A549 (cell line): ENCODE measurements around the gene TOP3A. TPM values are rescaled to one million over a fixed set of nuclear protein-coding genes. Genes with fewer than 3 reads are reported as not detected.

Source experiments
- ATAC-seq, 2 experiments: fragments of 200-7000 bp in 1 of 2; fragments of >200 bp in 1 of 2; cut with Nextera tagmentation in 1 of 2; cut with Tn5 transposase in 1 of 2; 3 replicates each; pipeline versions ENCODE4 v1.8.0 to v1.9.1; 2018 to 2020; ENCODE audit warnings: mild to moderate bottlenecking in 1 of 2, moderate library complexity in 1 of 2
- CTCF ChIA-PET: fragments of 300-600 bp; sonication (Branson Sonifier 250); formaldehyde crosslinking; extraction: SDS; loops from one replicate; lab custom pipeline; 2021; ENCODE audit warnings: antibody characterized with exemption, inconsistent platforms; lab: Yijun Ruan, JAX
- POLR2A ChIA-PET: fragments of 350-600 bp; formaldehyde crosslinking; extraction: SDS; loops from one replicate; lab custom pipeline; 2021; ENCODE audit warnings: antibody characterized with exemption, inconsistent platforms; lab: Yijun Ruan, JAX
- DNase-seq, 2 experiments: peaks; one replicate each; pipeline versions ENCODE4 v3.0.0 to v3.0.0-alpha.2; 2011 to 2016; ENCODE audit warnings: low read depth in 1 of 2, low spot score in 1 of 2
- FAIRE-seq: peaks from 2 replicates; lab custom pipeline; 2011; peaks lifted over from hg19 to GRCh38; lab: Jason Lieb, UNC
- H3K27ac ChIP-seq, 2 experiments: fragments of >200 bp; sonication (Bioruptor Twin); formaldehyde crosslinking; 3 replicates each; pipeline ENCODE4 v1.5.1; 2016 to 2017
- H3K4me1 ChIP-seq: fragments of >200 bp; sonication (Bioruptor Twin); formaldehyde crosslinking; 3 replicates; pipeline ENCODE4 v1.6.1; 2016
- H3K4me2 ChIP-seq: fragments of >200 bp; sonication (Bioruptor Twin); formaldehyde crosslinking; 3 replicates; pipeline ENCODE4 v1.6.1; 2016
- H3K4me3 ChIP-seq: fragments of >200 bp; sonication (Bioruptor Twin); formaldehyde crosslinking; 3 replicates; pipeline ENCODE4 v1.5.1; 2016
- H3K9me3 ChIP-seq: fragments of >200 bp; sonication (Bioruptor Twin); formaldehyde crosslinking; 3 replicates; pipeline ENCODE4 v1.6.1; 2016
- EP300 ChIP-seq, 2 experiments: fragments of >200 bp; sonication (Bioruptor Twin); formaldehyde crosslinking; IDR thresholded peaks; 2 replicates in 1 of 2; 3 replicates in 1 of 2; pipeline ENCODE4 v1.6.1; 2016 to 2017
- ESRRA ChIP-seq: fragments of 150-350 bp; IDR thresholded peaks from 2 replicates; pipeline ENCODE4 v1.6.1; 2014; ENCODE audit warnings: mild to moderate bottlenecking, low read length, borderline replicate concordance
- FOSL2 ChIP-seq, 2 experiments: fragments of 450-650 bp in 1 of 2; fragments of >200 bp in 1 of 2; sonication (Bioruptor Twin) in 1 of 2; formaldehyde crosslinking; IDR thresholded peaks; 2 replicates each; pipeline versions ENCODE4 v1.5.0 to v1.6.1; 2016 to 2020; ENCODE audit warnings: mild to moderate bottlenecking in 1 of 2, moderate library complexity in 1 of 2
- HEYL ChIP-seq: fragments of 250-450 bp; sonication (Bioruptor Pico); IDR thresholded peaks from 2 replicates; pipeline ENCODE4 v1.8.0; 2021; ENCODE audit warnings: mild to moderate bottlenecking, moderate library complexity
- HOXB13 ChIP-seq: fragments of 250-450 bp; sonication (Bioruptor Pico); IDR thresholded peaks from 2 replicates; pipeline ENCODE4 v1.5.0; 2020; ENCODE audit warnings: low read depth, mild to moderate bottlenecking, moderate library complexity
- KDM1A ChIP-seq: fragments of 200-600 bp; sonication (generic); IDR thresholded peaks from 2 replicates; pipeline ENCODE4 v1.6.1; 2016; ENCODE audit warnings: low read depth, mild to moderate bottlenecking
- MAFK ChIP-seq: fragments of 450-650 bp; IDR thresholded peaks from 2 replicates; pipeline ENCODE4 v1.6.1; 2014; ENCODE audit not compliant: partially characterized antibody
- MYC ChIP-seq: IDR thresholded peaks from 2 replicates; pipeline ENCODE4 v1.6.1; 2012; ENCODE audit warnings: mild to moderate bottlenecking, inconsistent platforms, low read length, improper control_type of control experiment, borderline replicate concordance
- PHF8 ChIP-seq: fragments of 200-600 bp; sonication (generic); IDR thresholded peaks from 2 replicates; pipeline ENCODE4 v1.6.1; 2016; ENCODE audit warnings: low read depth, mild to moderate bottlenecking, antibody characterized with exemption, moderate library complexity, borderline replicate concordance
- POLR2AphosphoS2 ChIP-seq: conservative IDR thresholded peaks from 2 replicates; pipeline ENCODE4 v1.6.1; 2012; ENCODE audit warnings: low read length, improper control_type of control experiment, inconsistent platforms
- RAD21 ChIP-seq, 2 experiments: fragments of >200 bp in 1 of 2; sonication (Bioruptor Twin) in 1 of 2; formaldehyde crosslinking in 1 of 2; IDR thresholded peaks in 1 of 2; conservative IDR thresholded peaks in 1 of 2; 2 replicates in 1 of 2; 3 replicates in 1 of 2; pipeline ENCODE4 v1.6.1; 2012 to 2018; ENCODE audit warnings: inconsistent platforms in 1 of 2
- RCOR1 ChIP-seq: fragments of 150-350 bp; IDR thresholded peaks from 2 replicates; pipeline ENCODE4 v1.6.1; 2014; ENCODE audit warnings: antibody characterized with exemption, low read length, low read depth
- SREBF2 ChIP-seq: fragments of 450-650 bp; IDR thresholded peaks from 2 replicates; pipeline ENCODE4 v1.6.1; 2014; ENCODE audit warnings: mild to moderate bottlenecking, moderate library complexity
- ZC3H11A ChIP-seq: fragments of 450-650 bp; IDR thresholded peaks from 2 replicates; pipeline ENCODE4 v1.6.1; 2014; ENCODE audit warnings: antibody characterized with exemption, mild to moderate bottlenecking
- WGBS: methylation state at CpG from one replicate; pipeline ENCODE4 v1.1.6; 2017; ENCODE audit errors: missing lambda C conversion rate; 5-methylcytosine and 5-hydroxymethylcytosine counted together
- polyA plus RNA-seq, 4 experiments: library from polyadenylated mRNA; depleted of rRNA in 3 of 4; stranded (reverse); fragments of >200 nt; fragmentation: RNase III in 1 of 4; extraction: RNeasy Plus Mini Kit Qiagen cat#74134 plus additional on column Dnase treatment in 1 of 4; gene quantifications; 2 replicates in 3 of 4; 3 replicates in 1 of 4; pipeline ENCODE4 v1.2.3, GENCODE V29; 2011 to 2017
- TF ChIP-seq, protein P1 (sequence below): fragments of 250-450 bp; sonication (Bioruptor Pico); IDR thresholded peaks from 2 replicates; pipeline ENCODE4 v1.5.0; 2020; ENCODE audit warnings: low read depth, mild to moderate bottlenecking, moderate library complexity
- TF ChIP-seq, protein P2 (sequence below): fragments of >200 bp; sonication (Bioruptor Twin); formaldehyde crosslinking; IDR thresholded peaks from 3 replicates; pipeline ENCODE4 v1.6.1; 2016
- TF ChIP-seq, protein P3 (sequence below): IDR thresholded peaks from 2 replicates; pipeline ENCODE4 v1.6.1; 2012
- TF ChIP-seq, protein P4 (sequence below): fragments of 150-350 bp; IDR thresholded peaks from 2 replicates; pipeline ENCODE4 v1.6.1; 2014; ENCODE audit warnings: low read depth, mild to moderate bottlenecking, low read length

Gene TOP3A
- polyA plus RNA-seq, 2 of the 4 experiments (the other 2 are of a cell fraction) = 29.0 to 29.3 TPM

DNA sequence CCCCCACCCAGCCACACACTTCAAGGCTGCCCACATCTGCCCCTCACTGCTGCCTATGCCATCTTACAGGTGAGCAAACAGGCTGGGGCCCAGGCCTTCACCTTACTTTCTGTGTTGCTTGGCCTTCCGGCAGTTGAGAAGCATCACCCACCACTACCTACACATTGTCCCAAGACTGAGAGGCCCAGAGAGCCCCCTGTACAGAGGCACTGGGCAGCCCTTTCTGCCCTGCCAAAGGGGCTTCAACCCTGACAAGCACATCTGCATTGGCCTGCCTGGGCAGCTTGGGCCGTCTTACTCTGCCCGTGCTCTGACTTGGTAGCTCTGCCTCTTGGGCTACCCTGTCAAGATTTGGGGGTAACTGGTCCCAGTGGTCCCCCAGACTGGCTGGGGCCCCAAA is 53.1 kb downstream of the TOP3A start:
- ChIA-PET CTCF (interaction anchor here (0.6 to 8.5 kb wide), 4 partner anchors 10 to 1259 kb away, joined by 4 to 59 read pairs (median 14); no protein-coding TSS in a partner anchor), POLR2A (interaction anchor here (0.6 to 1.2 kb wide), 2 partner anchors 53 to 116 kb away, joined by 3 read pairs; partner anchors contain the start of genes EVPLL, SMCR8 and TOP3A)
- H3K9me3 ChIP-seq = no peaks in the 10 kb centered on the region
- H3K27ac ChIP-seq = peak overlapping the region; percentile 84 to 91; a peak in 4 of 6 replicates
- no peak for ATAC-seq
- peak overlapping the region; percentile 94 for H3K4me2 ChIP-seq
- peak overlapping the region; percentile 76 for H3K4me3 ChIP-seq
- peaks cover 29% of the 10 kb centered on the region for H3K4me1 ChIP-seq
- TF ChIP-seq RAD21 (conservative IDR thresholded peaks at IDR 0.05 in 1 of 2, IDR thresholded peaks at IDR 0.05 in 1 of 2) (no peak), POLR2AphosphoS2 (no peak), ZC3H11A (no peak), EP300 (IDR thresholded peaks at IDR 0.05) (no peak)
- TF ChIP-seq, protein P1, sequence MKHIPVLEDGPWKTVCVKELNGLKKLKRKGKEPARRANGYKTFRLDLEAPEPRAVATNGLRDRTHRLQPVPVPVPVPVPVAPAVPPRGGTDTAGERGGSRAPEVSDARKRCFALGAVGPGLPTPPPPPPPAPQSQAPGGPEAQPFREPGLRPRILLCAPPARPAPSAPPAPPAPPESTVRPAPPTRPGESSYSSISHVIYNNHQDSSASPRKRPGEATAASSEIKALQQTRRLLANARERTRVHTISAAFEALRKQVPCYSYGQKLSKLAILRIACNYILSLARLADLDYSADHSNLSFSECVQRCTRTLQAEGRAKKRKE (CRISPR knock-in tag) = no peak
- TF ChIP-seq, protein P2, sequence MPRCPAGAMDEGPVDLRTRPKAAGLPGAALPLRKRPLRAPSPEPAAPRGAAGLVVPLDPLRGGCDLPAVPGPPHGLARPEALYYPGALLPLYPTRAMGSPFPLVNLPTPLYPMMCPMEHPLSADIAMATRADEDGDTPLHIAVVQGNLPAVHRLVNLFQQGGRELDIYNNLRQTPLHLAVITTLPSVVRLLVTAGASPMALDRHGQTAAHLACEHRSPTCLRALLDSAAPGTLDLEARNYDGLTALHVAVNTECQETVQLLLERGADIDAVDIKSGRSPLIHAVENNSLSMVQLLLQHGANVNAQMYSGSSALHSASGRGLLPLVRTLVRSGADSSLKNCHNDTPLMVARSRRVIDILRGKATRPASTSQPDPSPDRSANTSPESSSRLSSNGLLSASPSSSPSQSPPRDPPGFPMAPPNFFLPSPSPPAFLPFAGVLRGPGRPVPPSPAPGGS = no peak
- TF ChIP-seq, protein P3, sequence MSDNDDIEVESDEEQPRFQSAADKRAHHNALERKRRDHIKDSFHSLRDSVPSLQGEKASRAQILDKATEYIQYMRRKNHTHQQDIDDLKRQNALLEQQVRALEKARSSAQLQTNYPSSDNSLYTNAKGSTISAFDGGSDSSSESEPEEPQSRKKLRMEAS = no peak
- TF ChIP-seq, protein P4, sequence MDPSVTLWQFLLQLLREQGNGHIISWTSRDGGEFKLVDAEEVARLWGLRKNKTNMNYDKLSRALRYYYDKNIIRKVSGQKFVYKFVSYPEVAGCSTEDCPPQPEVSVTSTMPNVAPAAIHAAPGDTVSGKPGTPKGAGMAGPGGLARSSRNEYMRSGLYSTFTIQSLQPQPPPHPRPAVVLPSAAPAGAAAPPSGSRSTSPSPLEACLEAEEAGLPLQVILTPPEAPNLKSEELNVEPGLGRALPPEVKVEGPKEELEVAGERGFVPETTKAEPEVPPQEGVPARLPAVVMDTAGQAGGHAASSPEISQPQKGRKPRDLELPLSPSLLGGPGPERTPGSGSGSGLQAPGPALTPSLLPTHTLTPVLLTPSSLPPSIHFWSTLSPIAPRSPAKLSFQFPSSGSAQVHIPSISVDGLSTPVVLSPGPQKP = no peak
- no peak for DNase-seq
- FAIRE-seq = no peak
- 83% methylated on average over 3 of the region's 3 CpGs for WGBS

DNA sequence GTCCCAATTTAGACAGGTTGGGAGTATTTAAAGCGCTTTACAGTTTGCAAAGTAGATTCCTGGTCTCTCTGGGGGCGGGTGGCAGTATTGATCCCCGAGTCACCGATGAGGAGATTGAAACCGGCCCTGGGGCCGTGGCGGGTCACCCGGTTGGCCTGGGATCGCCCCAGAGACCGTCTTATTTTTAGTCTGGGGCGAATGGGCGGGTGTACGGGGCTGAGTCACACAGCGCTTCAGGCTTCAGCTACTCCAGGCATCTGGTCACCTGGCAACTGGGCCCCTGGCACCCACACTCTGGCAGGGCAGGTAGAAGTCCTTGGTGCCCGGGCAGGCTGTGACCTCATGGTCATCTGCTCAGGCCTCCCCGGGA is 53.7 kb downstream of the TOP3A start:
- WGBS = 4% methylated on average over 16 of the region's 16 CpGs
- Histone ChIP-seq H3K4me1 (peaks cover 31% of the 10 kb centered on the region), H3K4me3 (peak overlapping the region; percentile 76), H3K27ac (peak overlapping the region; percentile 84 to 91), H3K4me2 (peak overlapping the region; percentile 94), H3K9me3 (no peaks in the 10 kb centered on the region)
- DNase-seq = peak; percentile 64 to 85
- no peak for FAIRE-seq
- CTCF ChIA-PET = interaction anchor here (0.6 to 8.5 kb wide), 5 partner anchors 11 to 1259 kb away, joined by 4 to 59 read pairs (median 6); no protein-coding TSS in a partner anchor
- POLR2A ChIA-PET = interaction anchor here (0.6 to 1.2 kb wide), 2 partner anchors 54 to 117 kb away, joined by 3 read pairs; partner anchors contain the start of genes EVPLL, SMCR8 and TOP3A
- no peak for TF ChIP-seq ESRRA
- no peak for TF ChIP-seq POLR2AphosphoS2
- 0 out of 2 replicates have a peak, but pooled peaks have one; percentile 24 for TF ChIP-seq PHF8
- TF ChIP-seq MYC = peak; percentile 44; the same call in 1 of the 2 replicates
- TF ChIP-seq FOSL2 (IDR thresholded peaks at IDR 0.05) = no peak
- TF ChIP-seq FOSL2 (CRISPR knock-in tag; IDR thresholded peaks at IDR 0.05) = peak; percentile 41; the same call in 1 of the 2 replicates
- no peak for TF ChIP-seq SREBF2
- no peak for TF ChIP-seq RCOR1
- TF ChIP-seq MAFK = no peak
- TF ChIP-seq HEYL (CRISPR knock-in tag) = no peak
- no peak for TF ChIP-seq KDM1A
- no peak for TF ChIP-seq HOXB13 (CRISPR knock-in tag)
- peak; percentile 27 to 31; a peak in 5 of 6 replicates for ATAC-seq
